ENCODE data around the gene OSER1.

OSER1 gene

DNA sequence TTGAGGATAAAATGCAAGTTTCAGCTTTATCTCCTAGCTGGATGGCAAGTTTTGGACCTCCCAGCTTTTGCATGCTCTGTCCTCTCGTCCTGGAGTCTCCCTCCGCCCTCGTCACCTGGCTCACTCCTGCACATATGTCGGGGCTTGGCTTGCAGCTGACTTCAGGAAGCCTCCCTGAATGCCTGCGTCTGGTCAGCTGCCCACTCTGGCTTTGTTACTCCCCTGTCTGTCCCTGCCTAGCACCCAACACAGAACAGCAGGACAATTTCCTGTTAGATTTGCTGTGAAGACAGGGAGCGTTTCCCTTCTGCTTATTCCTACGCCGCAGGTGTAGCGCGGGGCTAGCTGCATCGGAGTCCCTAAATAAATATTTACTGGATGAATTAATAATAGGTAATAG lies 29.0 kb downstream of the OSER1 start:
- DNase-seq (ENCODE audit: extremely low read depth in 1 of 2, low read depth in 1 of 2) = no peak

DNA sequence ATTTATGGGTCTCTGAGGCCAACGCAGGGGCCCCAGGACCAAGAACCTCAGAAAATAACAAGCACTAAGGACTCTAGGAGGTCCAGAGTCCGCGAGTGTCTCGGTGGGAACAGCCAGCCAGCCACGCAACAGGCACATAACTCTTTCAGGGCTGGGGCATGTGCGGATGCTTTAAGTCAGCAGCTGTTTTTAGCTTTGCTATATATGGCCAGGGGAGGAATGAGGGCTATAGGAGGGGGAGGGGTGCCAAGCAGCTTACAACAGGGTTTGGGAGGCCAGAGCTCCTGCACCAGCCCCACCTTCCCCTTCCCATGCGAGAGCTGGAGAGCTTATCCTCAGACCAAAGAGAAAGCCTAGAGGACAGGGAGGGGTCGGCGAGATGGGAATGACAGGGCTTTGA lies 29.8 kb downstream of the OSER1 start:
- DNase-seq (ENCODE audit: extremely low read depth in 1 of 2, low read depth in 1 of 2) = no peak

DNA sequence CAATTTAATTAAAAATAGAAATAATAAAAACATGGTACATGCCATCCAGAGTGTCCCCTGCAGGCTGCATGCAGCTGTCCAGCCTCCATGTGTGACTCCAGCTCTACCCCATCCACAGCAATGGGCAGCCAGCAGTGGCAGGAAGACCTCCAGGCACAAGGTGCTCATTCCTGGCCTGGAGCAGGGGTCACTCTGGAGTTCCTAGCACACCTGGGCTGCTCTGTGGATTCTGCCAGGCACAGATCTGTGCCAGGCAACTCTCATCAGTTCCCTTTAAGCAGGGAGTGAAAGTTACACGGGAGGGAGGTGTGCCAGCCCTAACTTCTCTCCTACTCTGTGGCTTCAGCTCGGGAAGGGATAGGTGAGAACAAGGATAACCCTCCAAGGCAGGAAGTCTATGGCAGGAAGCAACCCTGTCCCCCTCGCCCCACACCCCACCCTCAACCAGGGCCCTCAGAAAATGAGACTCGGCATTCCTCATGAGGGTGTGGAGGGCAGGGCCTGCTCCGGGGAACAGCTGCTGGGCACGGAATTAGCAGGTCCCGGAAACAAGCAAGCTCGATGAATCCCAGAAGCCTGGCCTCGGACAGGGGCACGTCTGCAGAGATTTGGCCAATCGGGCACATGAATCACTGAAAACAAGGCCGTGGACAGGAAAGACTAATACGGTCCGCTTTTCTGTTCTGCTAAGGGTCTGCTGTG lies 33.6 kb downstream of the OSER1 start:
- no peak for DNase-seq (ENCODE audit: extremely low read depth in 1 of 2, low read depth in 1 of 2)

DNA sequence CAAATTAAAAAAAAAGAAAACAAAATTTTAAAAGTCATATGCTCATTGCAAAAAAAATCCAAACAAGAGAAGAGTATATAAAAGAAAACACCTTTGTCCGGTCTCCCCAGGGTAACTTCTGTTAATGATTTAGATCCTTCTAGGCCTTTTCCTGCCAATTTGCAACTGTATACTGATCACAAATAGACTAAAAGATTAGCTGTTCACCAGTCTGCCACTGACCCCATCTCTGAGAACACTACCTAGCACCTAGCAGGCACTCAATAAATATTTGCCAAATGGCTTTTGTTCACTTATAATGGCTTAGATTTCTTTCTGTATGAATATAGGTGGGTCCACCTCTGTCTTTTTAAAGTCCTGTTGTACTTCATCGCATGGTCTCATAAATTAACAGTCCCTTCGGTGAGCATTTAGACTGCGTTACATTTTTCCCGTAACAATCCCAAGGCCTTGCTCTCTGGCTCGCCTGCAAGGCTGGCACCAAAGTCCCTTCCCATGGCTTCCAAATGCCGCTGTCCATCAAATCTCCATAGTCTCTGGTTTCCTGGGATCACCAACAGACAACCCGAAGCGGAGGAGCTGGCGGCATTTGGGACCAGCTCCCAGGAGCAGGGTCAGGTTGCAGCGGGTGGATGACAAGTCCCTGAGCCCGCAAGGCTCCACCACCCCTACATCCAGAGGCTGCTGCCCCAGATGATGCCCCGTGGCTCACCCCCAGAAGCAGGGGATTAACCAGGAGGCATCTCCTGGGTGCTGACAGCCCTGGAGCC lies 35.4 kb downstream of the OSER1 start:
- no peak for DNase-seq (ENCODE audit: extremely low read depth in 1 of 2, low read depth in 1 of 2)

DNA sequence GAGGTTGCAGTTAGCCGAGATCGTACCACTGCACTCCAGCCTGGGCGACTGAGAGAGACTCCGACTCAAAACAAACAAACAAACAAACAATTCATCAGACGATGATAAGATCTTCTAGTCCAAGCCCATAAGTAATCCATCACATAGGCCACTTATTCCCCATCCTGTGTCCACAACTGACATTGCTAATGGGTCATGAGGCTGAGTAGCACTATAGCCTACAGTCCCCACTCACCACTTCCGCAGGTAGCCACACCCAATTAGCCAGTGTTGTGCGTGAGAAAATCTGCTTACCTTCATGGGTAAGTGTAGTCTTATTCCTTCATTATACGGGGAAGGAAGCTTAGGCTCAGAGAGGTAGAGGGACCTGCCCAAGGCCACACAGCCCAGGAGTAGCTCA lies 36.7 kb downstream of the OSER1 start:
- no peak for DNase-seq (ENCODE audit: extremely low read depth in 1 of 2, low read depth in 1 of 2)

DNA sequence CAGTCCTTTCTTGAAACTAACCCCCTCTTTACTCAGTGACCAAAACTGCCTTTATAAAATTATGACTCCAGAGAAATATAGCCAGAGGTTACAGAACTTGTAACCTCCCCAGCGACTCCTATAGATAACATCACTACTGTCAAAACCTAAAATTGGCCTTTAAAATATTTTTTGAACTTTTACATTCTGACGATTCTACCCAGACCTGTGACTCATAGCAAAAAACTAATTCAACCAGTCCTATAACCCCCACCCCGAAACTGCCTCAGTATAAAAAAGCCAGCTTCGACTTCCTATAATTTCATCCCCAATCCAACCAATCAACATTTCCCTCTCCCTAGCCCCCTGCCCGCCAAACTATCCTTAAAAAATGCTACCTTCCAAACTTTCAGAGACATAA lies 37.5 kb downstream of the OSER1 start:
- DNase-seq (ENCODE audit: extremely low read depth in 1 of 2, low read depth in 1 of 2) = no peak

DNA sequence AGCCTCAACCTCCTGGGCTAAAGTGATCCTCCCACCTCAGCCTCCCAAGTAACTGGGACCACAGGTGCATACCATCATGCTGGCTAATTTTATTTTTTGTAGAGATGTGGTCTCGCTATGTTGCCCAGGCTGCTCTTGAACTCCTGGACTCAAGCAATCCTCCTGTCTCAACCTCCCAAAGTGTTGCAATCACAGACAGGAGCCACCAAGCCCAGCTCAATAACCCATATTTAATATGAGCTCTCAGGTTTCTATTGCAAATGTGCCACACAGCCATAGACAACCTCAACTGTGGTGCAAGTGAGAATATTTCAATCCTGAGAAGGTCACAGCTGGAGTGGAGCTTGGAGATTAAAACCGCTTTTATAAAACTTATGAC lies 38.0 kb downstream of the OSER1 start:
- no peak for DNase-seq (ENCODE audit: extremely low read depth in 1 of 2, low read depth in 1 of 2)

DNA sequence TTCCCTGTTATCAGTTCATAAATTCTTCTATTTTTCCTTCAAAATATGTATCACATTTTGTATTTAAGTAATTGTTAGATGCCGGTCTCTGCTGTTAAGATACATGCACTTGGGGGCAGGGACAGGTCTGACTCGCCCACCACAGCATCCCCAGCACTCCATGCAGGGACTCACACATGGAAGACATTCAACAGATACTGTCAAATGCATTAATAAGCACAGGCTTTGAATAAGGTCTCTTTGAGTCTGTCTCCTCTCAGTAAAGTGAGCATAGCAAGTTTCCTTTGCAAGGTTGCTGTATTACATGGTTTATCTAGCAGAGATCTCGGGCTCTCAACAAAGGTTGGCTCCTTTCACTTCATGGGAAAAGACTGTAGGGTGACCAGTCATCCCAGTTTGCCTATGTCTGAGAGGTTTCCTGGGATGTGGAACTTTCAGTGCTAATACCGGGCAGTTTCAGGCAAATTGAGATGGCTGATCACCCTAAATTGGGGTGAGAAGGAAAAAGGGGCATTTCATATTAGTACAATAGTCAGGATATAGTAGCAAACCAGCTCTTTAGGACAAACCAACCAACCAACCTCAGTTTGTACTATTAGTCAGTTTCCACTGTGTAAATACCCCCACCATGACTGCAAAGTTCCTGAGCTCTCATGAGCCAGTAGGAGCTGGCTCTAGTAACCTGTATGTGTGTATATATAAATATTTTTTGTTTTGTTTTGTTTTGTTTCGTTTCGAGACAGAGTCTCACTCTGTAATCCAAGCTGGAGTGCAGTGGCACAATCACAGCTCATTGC lies 38.6 kb downstream of the OSER1 start:
- no peak for DNase-seq (ENCODE audit: extremely low read depth in 1 of 2, low read depth in 1 of 2)

DNA sequence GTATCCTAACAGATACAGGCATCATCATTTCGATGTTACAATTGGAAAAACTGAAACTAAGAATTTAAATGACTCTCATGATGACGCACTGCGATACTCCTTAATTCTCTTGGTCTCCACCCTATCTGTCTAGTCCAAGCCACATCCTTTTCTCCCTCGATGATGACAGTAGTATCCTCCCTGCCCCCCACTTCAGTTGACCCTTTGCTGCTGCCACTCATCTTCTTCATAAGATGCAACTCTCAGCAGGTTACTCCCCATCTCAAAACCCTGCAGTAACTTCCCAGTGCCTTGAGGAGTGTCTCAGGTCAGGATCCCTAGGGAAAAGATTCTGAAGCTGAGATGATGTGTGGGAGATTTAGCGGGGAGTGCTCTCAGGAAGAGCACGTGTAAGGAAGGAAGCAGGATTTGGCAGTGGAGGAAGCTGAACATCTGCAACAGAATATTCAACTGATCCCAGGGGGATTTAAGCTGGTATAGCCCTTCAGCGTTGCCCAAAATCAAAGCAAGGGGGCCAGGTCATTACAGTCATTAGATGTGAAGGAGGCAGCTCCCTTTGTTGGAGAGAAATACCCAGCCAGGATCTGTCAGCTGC lies 39.7 kb downstream of the OSER1 start:
- DNase-seq (ENCODE audit: extremely low read depth in 1 of 2, low read depth in 1 of 2) = no peak

DNA sequence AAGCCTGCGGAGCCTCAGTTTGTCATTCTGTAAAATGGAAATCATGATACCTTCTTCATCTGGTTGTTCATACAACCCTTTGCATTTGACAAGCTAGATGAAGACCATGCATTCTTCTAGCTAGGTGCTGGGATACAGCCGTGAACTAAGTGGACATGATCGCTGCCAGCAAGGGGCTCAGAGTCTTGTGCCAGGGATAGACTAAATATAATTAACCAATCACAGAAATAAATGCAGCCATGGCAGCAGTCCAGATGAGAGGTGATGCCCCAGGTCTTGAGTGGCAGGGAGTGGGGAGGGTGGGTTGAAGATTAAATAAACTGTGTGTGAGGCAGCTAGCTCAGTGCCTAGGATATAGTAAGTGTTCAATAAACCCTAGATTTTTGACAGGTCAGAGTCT lies 42.8 kb downstream of the OSER1 start:
- DNase-seq (ENCODE audit: extremely low read depth in 1 of 2, low read depth in 1 of 2) = no peak

DNA sequence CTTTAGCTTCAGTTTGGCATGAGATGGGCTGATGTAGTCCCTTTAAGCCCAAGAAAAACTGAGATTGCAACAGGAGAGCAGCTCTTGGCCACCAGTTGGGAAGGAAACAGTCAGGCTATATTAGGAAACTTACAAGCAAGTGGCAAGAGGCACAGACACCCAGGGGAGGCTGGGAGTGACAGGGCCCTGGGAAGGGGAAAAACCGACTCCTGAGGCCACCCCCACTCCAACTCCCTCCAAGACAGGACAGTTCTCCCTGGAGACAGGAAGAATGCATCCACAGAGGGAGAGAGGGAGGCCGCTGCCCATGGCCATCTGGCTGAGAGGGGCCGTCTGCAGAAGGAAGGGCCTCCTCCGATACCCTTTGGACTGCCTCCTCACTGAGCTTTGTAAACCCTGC lies 44.1 kb downstream of the OSER1 start:
- DNase-seq (ENCODE audit: extremely low read depth in 1 of 2, low read depth in 1 of 2) = no peak

DNA sequence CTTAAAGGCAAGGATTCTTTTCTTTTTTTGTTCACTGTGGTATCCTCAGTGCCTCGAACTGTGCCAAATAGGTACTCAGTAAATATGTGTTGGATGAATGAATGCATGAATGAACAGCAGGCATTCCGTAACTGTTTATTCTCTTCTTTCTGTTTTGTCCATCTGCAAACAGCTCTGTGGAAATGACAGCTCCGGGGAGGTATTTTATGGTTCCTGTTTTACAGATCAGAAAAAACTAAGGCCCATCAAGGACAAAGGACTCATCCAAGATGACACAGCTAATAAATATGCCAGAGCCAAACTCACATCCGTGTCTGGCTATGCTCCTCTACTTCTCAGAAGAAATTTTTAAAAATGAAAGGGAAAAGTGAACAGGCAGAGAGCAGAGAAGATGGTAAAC lies 44.6 kb downstream of the OSER1 start:
- DNase-seq (ENCODE audit: extremely low read depth in 1 of 2, low read depth in 1 of 2) = no peak

DNA sequence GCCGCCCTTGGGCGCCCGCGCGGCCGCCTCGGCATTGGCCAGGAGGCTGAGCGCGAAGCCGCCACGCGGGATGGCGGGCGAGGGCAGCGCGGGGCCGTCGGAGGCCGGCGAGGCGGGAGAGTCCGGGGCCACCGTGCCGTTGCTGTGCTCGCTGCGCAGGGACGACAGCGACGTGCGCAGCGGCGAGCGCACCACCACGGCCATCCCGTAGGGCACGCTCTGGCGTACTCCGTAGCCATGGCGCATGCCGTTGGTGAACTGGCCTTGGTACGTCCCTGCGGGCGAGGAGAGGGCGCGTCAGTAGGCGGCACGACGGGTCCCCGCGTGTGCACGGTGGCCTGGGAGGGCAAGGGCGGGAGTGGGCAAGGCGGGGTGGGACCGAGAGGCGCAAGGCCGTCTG lies 50.4 kb downstream of the OSER1 start:
- DNase-seq (ENCODE audit: extremely low read depth in 1 of 2, low read depth in 1 of 2) = no peak

DNA sequence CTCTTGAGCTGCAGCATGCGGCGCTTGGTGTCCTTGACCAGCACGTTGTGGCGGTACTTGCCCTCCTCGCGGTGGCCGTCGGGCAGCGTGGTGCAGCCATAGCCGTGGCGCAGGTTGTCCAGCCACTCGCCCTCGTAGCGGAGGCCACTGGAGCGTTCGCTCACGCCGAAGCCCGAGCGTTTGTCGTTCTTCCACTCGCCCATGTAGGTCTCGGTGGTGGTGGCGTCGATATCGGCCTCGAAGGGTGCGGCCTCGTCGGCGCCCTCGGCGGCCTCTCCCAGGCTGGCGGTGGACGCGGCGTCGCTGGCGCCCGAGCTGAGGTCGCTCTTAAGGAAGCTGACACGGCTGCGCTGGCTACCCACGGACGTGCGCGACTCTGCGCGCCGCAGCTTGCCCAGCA lies 50.9 kb downstream of the OSER1 start:
- no peak for DNase-seq (ENCODE audit: extremely low read depth in 1 of 2, low read depth in 1 of 2)

DNA sequence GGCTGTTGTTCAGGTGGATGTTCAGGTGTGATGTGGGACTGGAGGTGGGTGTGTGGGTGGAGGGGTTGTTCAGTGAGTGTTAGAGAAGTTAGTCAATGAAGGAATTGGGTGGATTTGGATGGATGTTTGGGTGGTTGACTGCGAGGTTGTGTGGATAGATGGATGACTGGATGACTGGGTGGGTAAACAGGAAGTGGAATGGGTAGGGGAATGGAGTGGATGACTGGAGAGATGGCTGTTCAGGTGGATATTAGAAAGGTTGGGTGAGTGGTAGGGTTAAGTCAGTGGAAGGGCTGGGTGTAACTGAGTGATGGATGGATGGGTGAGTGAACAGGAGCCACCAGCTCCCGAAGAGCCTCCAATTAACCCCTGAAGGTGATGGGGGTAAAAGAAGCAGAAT lies 51.4 kb downstream of the OSER1 start:
- DNase-seq (ENCODE audit: extremely low read depth in 1 of 2, low read depth in 1 of 2) = no peak

DNA sequence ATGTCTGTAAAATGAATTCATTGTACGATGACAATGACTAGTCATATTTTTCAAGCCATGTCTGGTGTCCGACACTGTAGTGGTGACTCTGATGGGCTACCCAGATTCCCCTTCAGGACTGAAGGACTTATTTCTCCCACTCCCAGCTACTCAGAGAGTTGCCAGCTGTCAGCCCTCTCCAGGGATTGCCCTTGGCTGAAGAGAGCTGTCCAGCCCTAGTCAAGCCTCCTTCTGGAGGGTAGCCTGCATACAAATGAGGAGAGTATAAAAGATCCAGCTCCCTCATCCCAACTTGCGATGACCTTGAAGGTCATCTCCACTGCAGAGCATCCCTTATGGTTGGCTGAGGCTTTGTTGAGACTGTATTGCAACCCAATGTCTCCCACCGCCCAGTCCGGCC lies 53.5 kb downstream of the OSER1 start:
- no peak for DNase-seq (ENCODE audit: extremely low read depth in 1 of 2, low read depth in 1 of 2)

DNA sequence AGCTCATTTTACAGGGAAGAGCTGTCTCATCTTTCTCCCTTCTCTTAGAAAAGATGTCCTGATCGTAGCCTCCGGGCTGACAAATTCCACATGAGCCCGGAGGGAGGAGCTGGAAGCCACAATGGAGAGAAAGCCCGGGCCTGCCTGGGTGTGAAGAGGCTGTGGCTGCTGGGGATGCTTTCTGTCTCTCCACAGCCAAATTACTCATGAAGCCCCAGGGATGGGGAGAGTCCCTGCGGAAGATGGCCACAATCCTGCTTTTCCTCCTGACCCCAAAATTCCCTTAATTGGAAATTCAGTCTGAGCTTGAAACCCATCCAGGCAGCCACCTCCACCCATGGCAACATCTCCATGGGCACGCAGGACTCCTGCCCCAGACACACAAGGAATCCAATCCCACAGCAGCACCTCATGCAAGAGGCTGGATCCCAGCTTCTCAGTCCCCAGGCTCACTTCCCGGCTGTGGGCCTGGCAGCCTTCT lies 56.0 kb downstream of the OSER1 start:
- no peak for DNase-seq (ENCODE audit: extremely low read depth in 1 of 2, low read depth in 1 of 2)

DNA sequence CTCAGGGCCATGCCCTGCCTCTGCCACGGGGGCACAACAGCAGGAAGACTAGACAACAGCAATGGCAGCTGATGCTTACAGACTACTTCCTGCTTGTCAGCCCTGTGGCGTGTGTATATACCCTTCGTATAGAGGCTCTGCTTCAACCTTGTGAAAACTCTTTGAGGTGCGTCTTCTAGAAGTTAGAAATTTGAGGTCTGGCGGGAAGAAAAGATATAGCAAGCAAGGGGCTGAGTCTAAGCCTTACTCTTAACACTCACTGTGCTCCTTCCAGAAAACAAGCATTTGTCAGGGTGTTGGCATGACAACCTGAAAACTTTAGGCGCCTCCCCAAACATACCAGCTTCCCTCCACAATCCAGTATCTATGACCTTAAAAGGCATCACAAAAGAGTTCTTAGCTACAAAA lies 56.9 kb downstream of the OSER1 start:
- DNase-seq (ENCODE audit: extremely low read depth in 1 of 2, low read depth in 1 of 2) = no peak

DNA sequence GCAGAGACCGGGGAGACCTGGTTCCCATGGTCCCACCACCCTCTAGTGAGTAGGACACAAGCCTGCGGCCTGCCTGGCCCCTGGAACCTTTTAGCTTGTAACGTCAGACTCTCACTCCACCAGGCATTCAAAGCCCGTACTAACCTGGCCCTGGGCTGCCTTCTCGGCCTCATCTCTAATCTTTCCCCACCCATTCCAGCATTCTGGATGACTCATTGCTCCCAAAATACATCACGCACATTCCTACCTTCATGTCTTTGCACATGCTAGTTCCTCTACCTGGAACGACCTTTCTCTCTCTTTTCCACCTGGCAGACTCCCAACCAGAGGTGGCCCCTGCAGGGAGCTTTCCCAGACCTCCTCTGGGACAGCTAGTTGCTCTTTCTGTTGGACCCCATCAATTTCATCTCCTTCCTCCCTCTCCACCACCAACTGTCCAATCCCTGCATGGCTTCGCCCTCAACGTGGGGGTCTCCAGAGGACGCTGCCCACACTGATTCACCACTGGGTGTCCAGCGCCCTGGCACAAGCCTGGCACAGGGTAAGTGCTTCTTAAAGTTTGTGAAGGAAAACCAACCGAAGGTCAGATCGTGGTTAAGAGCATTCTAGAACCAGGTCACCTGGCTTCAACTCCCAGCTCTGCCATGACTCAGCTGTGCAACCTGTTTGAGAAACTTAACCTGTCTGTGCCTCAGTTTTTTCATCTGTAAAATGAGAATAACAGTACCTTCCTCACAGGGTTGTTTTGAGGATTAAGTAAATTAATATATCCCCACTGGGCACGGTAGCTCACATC lies 58.8 kb downstream of the OSER1 start:
- DNase-seq (ENCODE audit: extremely low read depth in 1 of 2, low read depth in 1 of 2) = no peak

DNA sequence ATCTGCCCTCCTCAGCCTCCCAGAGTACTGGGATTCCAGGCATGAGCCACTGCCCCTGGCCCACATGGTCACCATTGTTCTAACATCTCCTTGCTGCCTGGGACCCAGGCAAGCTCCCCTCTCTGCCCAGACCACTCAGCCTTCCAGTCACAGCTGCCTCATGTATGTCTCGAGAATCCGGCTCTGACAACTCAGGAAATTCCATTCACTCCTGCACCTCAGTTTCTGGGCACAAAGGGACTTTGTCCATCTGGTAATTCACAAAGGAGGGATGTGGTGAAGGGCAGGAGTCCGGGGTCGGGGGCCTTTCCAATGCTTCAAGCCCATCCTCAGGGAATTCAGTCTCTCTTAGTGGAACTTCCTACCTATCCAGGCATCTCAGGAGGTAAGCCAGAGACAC lies 64.3 kb downstream of the OSER1 start:
- no peak for DNase-seq (ENCODE audit: extremely low read depth in 1 of 2, low read depth in 1 of 2)
